Subcutaneous adipose tissue (tissue), 4 donors: ENCODE data around the gene CENPA. TPM values are rescaled to one million over a fixed set of nuclear protein-coding genes. Genes with fewer than 3 reads are reported as not detected.

Source experiments
- CTCF ChIP-seq: fragments of 450-650 bp; IDR thresholded peaks from one replicate; pipeline ENCODE4 v1.5.1; 2016; ENCODE audit warnings: low read depth, mild to moderate bottlenecking, control low read depth, antibody characterized with exemption, moderate library complexity
- total RNA-seq, 4 donors: library from RNA; depleted of rRNA; stranded (reverse); fragments of >200 nt; gene quantifications; one replicate each; pipeline ENCODE4 v1.1.0, GENCODE V29; 2016

The CENPA gene
- total RNA-seq, 4 donors from 2014 or later = 0.49 to 1.7 (median 0.99) TPM

- TF ChIP-seq CTCF = no peak
These were observed 13.5 kb upstream of the CENPA start for GRCh38 chr2:26772064-26773001.

GRCh38 chr2:26776195-26776800 lies 9.6 kb upstream of the CENPA start:
- TF ChIP-seq CTCF = no peak

GRCh38 chr2:26778098-26778497 lies 7.8 kb upstream of the CENPA start:
- TF ChIP-seq CTCF = no peak

GRCh38 chr2:26778507-26778906 lies 7.3 kb upstream of the CENPA start:
- TF ChIP-seq CTCF = no peak

GRCh38 chr2:26780203-26780760 lies 5.6 kb upstream of the CENPA start:
- TF ChIP-seq CTCF = no peak

GRCh38 chr2:26782876-26783704 lies 2.8 kb upstream of the CENPA start:
- TF ChIP-seq CTCF = no peak
